ENCODE data around the gene DNMT3A. TPM values are rescaled to one million over a fixed set of nuclear protein-coding genes. Genes with fewer than 3 reads are reported as not detected.

DNMT3A gene
- total and polyA plus RNA-seq, 2 experiments from 2014 or later: 2.5 to 18.4 TPM

- no peaks in the 10 kb centered on the region for H3K27me3 ChIP-seq (replicated peaks; ENCODE audit: insufficient read depth)
- in situ Hi-C loops (cut with MboI): no loop called here
- no peak overlapping the region for H3K4me3 ChIP-seq
- H3F3A ChIP-seq (ENCODE audit: insufficient read depth): no peaks in the 10 kb centered on the region
- DNase-seq: no peak
- WGBS, 2 experiments (ENCODE audit: low coverage in 1 of 2, low lambda C conversion rate in 2 of 2, missing lambda C conversion rate in 2 of 2): 92 to 96% methylated on average over 5 of the region's 5 CpGs
- no peak overlapping the region for H3K27ac ChIP-seq
- no peaks in the 10 kb centered on the region for H3K79me2 ChIP-seq (ENCODE audit: insufficient read depth)
- H3K4me2 ChIP-seq (ENCODE audit: unreplicated experiment): no peak overlapping the region
- H3K9me2 ChIP-seq (ENCODE audit: insufficient read depth): no peaks in the 10 kb centered on the region
- no peak for TF ChIP-seq EZH2phosphoT487 (IDR thresholded peaks at IDR 0.05; ENCODE audit: insufficient read depth, low read depth)
- TF ChIP-seq EZH2 (IDR thresholded peaks at IDR 0.05; ENCODE audit: insufficient read depth, poor library complexity, severe bottlenecking): no peak
- H3K9ac ChIP-seq: no peak overlapping the region
- no peaks in the 10 kb centered on the region for H3K36me3 ChIP-seq (ENCODE audit: low read depth)
- no peaks in the 10 kb centered on the region for H3K9me3 ChIP-seq (ENCODE audit: low read depth)
- H4K20me1 ChIP-seq (ENCODE audit: insufficient read depth): no peaks in the 10 kb centered on the region
- H2AFZ ChIP-seq: no peak overlapping the region
- H3K4me1 ChIP-seq (ENCODE audit: insufficient read depth): peaks cover 3% of the 10 kb centered on the region; the same call in 1 of the 2 replicates
Measured at GRCh38 chr2:25374827-25375226, 33.1 kb upstream of the DNMT3A start.

- in situ Hi-C loops (cut with MboI): no loop called here
Measured at GRCh38 chr2:25374411-25374810, 32.7 kb upstream of the DNMT3A start.

GRCh38 chr2:25373269-25373981, 31.7 kb upstream of the DNMT3A start:
- in situ Hi-C loops (cut with MboI): no loop called here
- H2AFZ ChIP-seq: no peak overlapping the region
- DNase-seq: no peak

More at GRCh38 chr2:25374411-25374810, 32.7 kb upstream of the DNMT3A start:
- no peaks in the 10 kb centered on the region for H3K36me3 ChIP-seq (ENCODE audit: low read depth)
- no peaks in the 10 kb centered on the region for H4K20me1 ChIP-seq (ENCODE audit: insufficient read depth)
- H3K4me3 ChIP-seq: no peak overlapping the region
- TF ChIP-seq EZH2 (IDR thresholded peaks at IDR 0.05; ENCODE audit: insufficient read depth, poor library complexity, severe bottlenecking) (no peak), EZH2phosphoT487 (IDR thresholded peaks at IDR 0.05; ENCODE audit: insufficient read depth, low read depth) (no peak)
- no peak overlapping the region for H3K9ac ChIP-seq
- H3K9me3 ChIP-seq (ENCODE audit: low read depth): no peaks in the 10 kb centered on the region
- H3K4me1 ChIP-seq (ENCODE audit: insufficient read depth): peaks cover 3% of the 10 kb centered on the region; the same call in 1 of the 2 replicates
- H3K9me2 ChIP-seq (ENCODE audit: insufficient read depth): no peaks in the 10 kb centered on the region
- H3K79me2 ChIP-seq (ENCODE audit: insufficient read depth): no peaks in the 10 kb centered on the region
- WGBS, 2 experiments (ENCODE audit: low coverage in 1 of 2, low lambda C conversion rate in 2 of 2, missing lambda C conversion rate in 2 of 2): 82 to 87% methylated on average over 4 of the region's 4 CpGs
- DNase-seq: no peak
- H3K4me2 ChIP-seq (ENCODE audit: unreplicated experiment): no peak overlapping the region
- H3K27me3 ChIP-seq (replicated peaks; ENCODE audit: insufficient read depth): no peaks in the 10 kb centered on the region
- H3F3A ChIP-seq (ENCODE audit: insufficient read depth): no peaks in the 10 kb centered on the region
- no peak overlapping the region for H2AFZ ChIP-seq
- H3K27ac ChIP-seq: no peak overlapping the region

DNA sequence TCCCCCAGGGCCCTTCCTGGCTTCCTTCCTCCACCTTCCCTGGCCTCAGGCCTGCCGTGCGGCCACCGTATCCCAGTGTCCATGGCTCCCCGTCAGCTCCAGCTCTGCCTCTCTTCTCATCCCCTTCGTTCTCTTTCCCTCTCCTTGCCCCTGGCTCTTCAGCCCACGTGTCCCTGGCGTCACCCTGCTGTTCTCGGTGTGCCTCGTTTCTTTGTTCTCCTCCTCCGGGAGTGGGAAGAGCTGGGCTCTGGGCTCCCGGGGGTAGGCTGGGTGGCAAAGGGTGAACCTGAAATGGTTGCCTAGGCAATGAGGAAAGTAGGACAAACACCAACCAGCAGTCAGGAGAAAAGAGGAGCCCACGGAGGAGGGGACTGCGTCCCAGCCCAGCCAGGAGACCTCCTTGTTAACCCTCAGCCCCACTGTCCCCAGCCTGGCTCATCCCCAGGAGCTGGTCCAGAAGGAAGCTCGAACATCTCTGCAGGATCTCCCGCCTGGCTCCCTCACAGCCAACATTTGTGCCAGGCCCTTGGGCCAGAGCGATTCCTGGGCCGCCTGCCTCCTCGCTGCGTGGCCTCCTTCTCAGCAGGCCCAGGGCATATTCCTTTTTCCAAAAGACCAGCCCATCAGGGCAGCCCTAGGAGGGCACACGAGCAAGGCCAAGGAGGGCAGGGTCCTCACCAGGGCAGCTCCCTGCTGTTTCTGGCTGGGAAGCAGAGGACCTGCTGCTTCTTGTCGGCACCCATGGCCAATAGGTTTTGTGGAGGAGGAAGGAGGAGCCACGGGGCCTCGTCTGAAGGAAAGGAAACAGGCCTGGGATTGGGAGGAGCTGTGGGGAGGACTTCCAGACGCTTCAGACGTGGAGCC, 30.9 kb upstream of the DNMT3A start:
- no peak for DNase-seq
- Histone ChIP-seq H3K9ac (no peak overlapping the region), H3K36me3 (ENCODE audit: low read depth) (no peaks in the 10 kb centered on the region), H3K4me2 (ENCODE audit: unreplicated experiment) (no peak overlapping the region), H3K4me1 (ENCODE audit: insufficient read depth) (peaks cover 3% of the 10 kb centered on the region; the same call in 1 of the 2 replicates), H2AFZ (no peak overlapping the region), H3K4me3 (no peak overlapping the region), H3K9me2 (ENCODE audit: insufficient read depth) (no peaks in the 10 kb centered on the region), H3K27me3 (replicated peaks; ENCODE audit: insufficient read depth) (no peaks in the 10 kb centered on the region), H3K79me2 (ENCODE audit: insufficient read depth) (no peaks in the 10 kb centered on the region), H3K9me3 (ENCODE audit: low read depth) (no peaks in the 10 kb centered on the region), H3F3A (ENCODE audit: insufficient read depth) (no peaks in the 10 kb centered on the region), H4K20me1 (ENCODE audit: insufficient read depth) (no peaks in the 10 kb centered on the region), H3K27ac (no peak overlapping the region)
- 80 to 82% methylated on average over 23 to 25 of the region's 25 CpGs for WGBS, 2 experiments (ENCODE audit: low coverage in 1 of 2, low lambda C conversion rate in 2 of 2, missing lambda C conversion rate in 2 of 2)
- in situ Hi-C loops (cut with MboI): no loop called here
- no peak for TF ChIP-seq EZH2phosphoT487 (IDR thresholded peaks at IDR 0.05; ENCODE audit: insufficient read depth, low read depth)

More at GRCh38 chr2:25373269-25373981, 31.7 kb upstream of the DNMT3A start:
- Histone ChIP-seq H3K4me1 (ENCODE audit: insufficient read depth) (peaks cover 3% of the 10 kb centered on the region; the same call in 1 of the 2 replicates), H3K27ac (no peak overlapping the region), H3K4me2 (ENCODE audit: unreplicated experiment) (no peak overlapping the region), H3K36me3 (ENCODE audit: low read depth) (no peaks in the 10 kb centered on the region), H3F3A (ENCODE audit: insufficient read depth) (no peaks in the 10 kb centered on the region), H3K27me3 (replicated peaks; ENCODE audit: insufficient read depth) (no peaks in the 10 kb centered on the region), H3K4me3 (no peak overlapping the region), H3K9ac (no peak overlapping the region), H3K79me2 (ENCODE audit: insufficient read depth) (no peaks in the 10 kb centered on the region), H4K20me1 (ENCODE audit: insufficient read depth) (no peaks in the 10 kb centered on the region), H3K9me2 (ENCODE audit: insufficient read depth) (no peaks in the 10 kb centered on the region), H3K9me3 (ENCODE audit: low read depth) (no peaks in the 10 kb centered on the region)
- TF ChIP-seq EZH2phosphoT487 (IDR thresholded peaks at IDR 0.05; ENCODE audit: insufficient read depth, low read depth): no peak
- TF ChIP-seq EZH2 (IDR thresholded peaks at IDR 0.05; ENCODE audit: insufficient read depth, poor library complexity, severe bottlenecking): no peak
- 85 to 86% methylated on average over 17 to 20 of the region's 20 CpGs for WGBS, 2 experiments (ENCODE audit: low coverage in 1 of 2, low lambda C conversion rate in 2 of 2, missing lambda C conversion rate in 2 of 2)
